ENCODE data around the gene RHOBTB1.

The RHOBTB1 gene

DNA sequence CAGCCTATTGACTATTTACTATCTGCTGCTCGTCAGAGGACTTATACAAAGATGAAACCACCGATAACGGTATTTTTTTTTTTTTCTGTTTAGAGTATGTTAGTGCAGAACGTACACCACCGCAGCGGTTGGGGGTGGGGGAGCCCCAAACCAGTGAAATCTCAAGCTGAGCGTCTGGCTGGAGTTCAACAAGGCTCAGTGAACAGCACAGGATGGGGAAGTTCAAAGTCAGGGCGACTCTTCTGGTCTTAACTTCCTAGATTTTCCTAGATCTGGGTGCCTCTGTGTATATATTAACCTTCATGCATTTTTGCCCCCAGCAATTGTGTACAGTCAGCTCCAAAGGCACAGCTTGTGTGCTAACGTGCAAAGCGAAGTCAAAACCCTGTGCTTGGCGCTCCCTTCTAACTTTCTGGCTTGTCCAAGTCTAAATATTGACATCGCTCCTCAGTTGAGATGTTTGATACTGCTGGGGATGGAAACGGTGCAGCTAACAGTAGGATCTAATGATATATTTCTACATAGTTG is 1.1 kb downstream of the RHOBTB1 start:
- Histone ChIP-seq H3K4me3 (ENCODE audit: low read depth, low read length, poor library complexity, severe bottlenecking) (no peak overlapping the region), H4K20me1 (ENCODE audit: insufficient read depth, low read length) (no peaks in the 10 kb centered on the region), H3K9ac (ENCODE audit: low read length) (no peak overlapping the region), H3K79me2 (ENCODE audit: insufficient read depth, low read length) (no peaks in the 10 kb centered on the region), H3K36me3 (ENCODE audit: insufficient read depth, low read length) (no peaks in the 10 kb centered on the region), H3K9me3 (ENCODE audit: low read length) (no peaks in the 10 kb centered on the region), H3F3A (ENCODE audit: insufficient read depth, low read length) (no peaks in the 10 kb centered on the region), H3K27me3 (ENCODE audit: insufficient read depth, low read length) (no peaks in the 10 kb centered on the region), H3K4me1 (ENCODE audit: insufficient read depth, low read length, severe bottlenecking) (no peaks in the 10 kb centered on the region), H2AFZ (ENCODE audit: low read length) (no peak overlapping the region), H3K4me2 (ENCODE audit: low read length) (no peak overlapping the region), H3K27ac (ENCODE audit: low read depth, low read length, poor library complexity, severe bottlenecking) (no peak overlapping the region), H3K9me2 (ENCODE audit: low read depth, low read length) (no peaks in the 10 kb centered on the region)
- TF ChIP-seq, protein P1, sequence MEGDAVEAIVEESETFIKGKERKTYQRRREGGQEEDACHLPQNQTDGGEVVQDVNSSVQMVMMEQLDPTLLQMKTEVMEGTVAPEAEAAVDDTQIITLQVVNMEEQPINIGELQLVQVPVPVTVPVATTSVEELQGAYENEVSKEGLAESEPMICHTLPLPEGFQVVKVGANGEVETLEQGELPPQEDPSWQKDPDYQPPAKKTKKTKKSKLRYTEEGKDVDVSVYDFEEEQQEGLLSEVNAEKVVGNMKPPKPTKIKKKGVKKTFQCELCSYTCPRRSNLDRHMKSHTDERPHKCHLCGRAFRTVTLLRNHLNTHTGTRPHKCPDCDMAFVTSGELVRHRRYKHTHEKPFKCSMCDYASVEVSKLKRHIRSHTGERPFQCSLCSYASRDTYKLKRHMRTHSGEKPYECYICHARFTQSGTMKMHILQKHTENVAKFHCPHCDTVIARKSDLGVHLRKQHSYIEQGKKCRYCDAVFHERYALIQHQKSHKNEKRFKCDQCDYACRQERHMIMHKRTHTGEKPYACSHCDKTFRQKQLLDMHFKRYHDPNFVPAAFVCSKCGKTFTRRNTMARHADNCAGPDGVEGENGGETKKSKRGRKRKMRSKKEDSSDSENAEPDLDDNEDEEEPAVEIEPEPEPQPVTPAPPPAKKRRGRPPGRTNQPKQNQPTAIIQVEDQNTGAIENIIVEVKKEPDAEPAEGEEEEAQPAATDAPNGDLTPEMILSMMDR (IDR thresholded peaks at IDR 0.05; ENCODE audit: low read length): no peak

DNA sequence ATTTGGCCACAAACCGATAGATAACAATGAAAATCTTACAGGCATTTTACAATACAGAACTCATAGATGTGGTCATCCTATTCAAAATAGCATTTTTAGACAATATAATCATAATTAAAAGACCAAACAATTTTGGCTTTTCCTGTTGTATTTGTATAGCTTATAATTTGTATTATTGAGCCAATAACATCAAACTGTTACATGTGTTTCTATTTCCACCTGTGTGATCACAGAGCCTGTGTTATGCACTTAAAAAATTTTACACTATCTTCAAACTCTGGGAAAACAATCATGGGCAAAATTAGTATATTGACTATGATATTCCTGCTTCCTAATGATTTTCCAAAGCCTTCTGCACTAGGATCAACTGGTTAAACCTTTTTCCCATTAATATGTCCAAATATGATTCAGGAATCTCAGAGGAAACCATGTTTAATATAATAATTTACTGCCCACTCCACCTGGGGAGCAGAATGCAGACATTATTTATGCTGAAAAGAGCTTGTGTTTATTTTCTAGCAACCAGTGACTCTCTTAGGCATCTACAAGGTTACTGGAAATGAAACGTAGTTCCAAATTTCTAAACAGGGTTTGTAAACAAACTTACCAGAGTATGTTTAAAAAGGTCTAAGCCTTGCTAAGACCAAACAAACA is 1.7 kb downstream of the RHOBTB1 start:
- no peaks in the 10 kb centered on the region for H4K20me1 ChIP-seq (ENCODE audit: insufficient read depth, low read length)
- H3K79me2 ChIP-seq (ENCODE audit: insufficient read depth, low read length): no peaks in the 10 kb centered on the region
- H3K4me3 ChIP-seq (ENCODE audit: low read depth, low read length, poor library complexity, severe bottlenecking): no peak overlapping the region
- H3K27me3 ChIP-seq (ENCODE audit: insufficient read depth, low read length): no peaks in the 10 kb centered on the region
- no peak overlapping the region for H3K4me2 ChIP-seq (ENCODE audit: low read length)
- H3K27ac ChIP-seq (ENCODE audit: low read depth, low read length, poor library complexity, severe bottlenecking): no peak overlapping the region
- H3K9ac ChIP-seq (ENCODE audit: low read length): no peak overlapping the region
- no peak overlapping the region for H2AFZ ChIP-seq (ENCODE audit: low read length)
- no peak for TF ChIP-seq EZH2 (IDR thresholded peaks at IDR 0.05; ENCODE audit: borderline replicate concordance, low read length)
- TF ChIP-seq, protein P1 (IDR thresholded peaks at IDR 0.05; ENCODE audit: low read length): no peak
- H3K9me2 ChIP-seq (ENCODE audit: low read depth, low read length): no peaks in the 10 kb centered on the region
- no peaks in the 10 kb centered on the region for H3K36me3 ChIP-seq (ENCODE audit: insufficient read depth, low read length)
- H3F3A ChIP-seq (ENCODE audit: insufficient read depth, low read length): no peaks in the 10 kb centered on the region
- no peaks in the 10 kb centered on the region for H3K9me3 ChIP-seq (ENCODE audit: low read length)
- no peaks in the 10 kb centered on the region for H3K4me1 ChIP-seq (ENCODE audit: insufficient read depth, low read length, severe bottlenecking)

DNA sequence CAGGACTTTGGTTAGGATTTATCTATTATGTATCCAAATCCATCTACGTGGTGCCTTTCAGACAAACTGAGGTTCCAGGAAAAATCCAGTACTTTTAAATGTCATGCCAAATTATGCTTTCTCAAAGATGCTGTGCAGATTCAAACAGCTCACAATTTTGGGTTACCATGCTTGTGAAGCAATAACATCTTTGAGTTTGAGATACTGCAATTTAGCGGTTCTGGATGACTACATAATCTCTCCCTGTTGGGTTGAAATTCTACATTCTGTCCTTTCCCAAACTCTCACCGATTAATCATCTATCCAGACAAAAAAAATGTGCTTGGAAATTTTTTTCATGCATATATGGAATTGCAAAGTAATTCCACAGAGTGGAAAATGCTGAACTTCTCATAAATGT is 3.5 kb downstream of the RHOBTB1 start:
- no peaks in the 10 kb centered on the region for H3K36me3 ChIP-seq (ENCODE audit: insufficient read depth, low read length)
- H3K27me3 ChIP-seq (ENCODE audit: insufficient read depth, low read length): no peaks in the 10 kb centered on the region
- H3K9me2 ChIP-seq (ENCODE audit: low read depth, low read length): no peaks in the 10 kb centered on the region
- no peaks in the 10 kb centered on the region for H3K9me3 ChIP-seq (ENCODE audit: low read length)
- H3K4me3 ChIP-seq (ENCODE audit: low read depth, low read length, poor library complexity, severe bottlenecking): no peak overlapping the region
- no peak overlapping the region for H3K27ac ChIP-seq (ENCODE audit: low read depth, low read length, poor library complexity, severe bottlenecking)
- H3K79me2 ChIP-seq (ENCODE audit: insufficient read depth, low read length): no peaks in the 10 kb centered on the region
- H3K4me1 ChIP-seq (ENCODE audit: insufficient read depth, low read length, severe bottlenecking): no peaks in the 10 kb centered on the region
- no peaks in the 10 kb centered on the region for H3F3A ChIP-seq (ENCODE audit: insufficient read depth, low read length)
- no peaks in the 10 kb centered on the region for H4K20me1 ChIP-seq (ENCODE audit: insufficient read depth, low read length)
- H3K9ac ChIP-seq (ENCODE audit: low read length): no peak overlapping the region
- H2AFZ ChIP-seq (ENCODE audit: low read length): no peak overlapping the region
- H3K4me2 ChIP-seq (ENCODE audit: low read length): no peak overlapping the region
- TF ChIP-seq, protein P1 (IDR thresholded peaks at IDR 0.05; ENCODE audit: low read length): no peak
- no peak for TF ChIP-seq EZH2 (IDR thresholded peaks at IDR 0.05; ENCODE audit: borderline replicate concordance, low read length)

Measured in OCI-LY1 (cell line).